OCI-LY7 (cell line): ENCODE results near the gene MRPS10. TPM values are rescaled to one million over a fixed set of nuclear protein-coding genes. Genes with fewer than 3 reads are reported as not detected.

Experiments used
- BruUV-seq: library from RNA; stranded (reverse); fragments of 400-500 nt; replicated peaks from 2 replicates; lab custom pipeline; 2021; lab: Mats Ljungman, UMichigan
- CTCF ChIA-PET: fragments of 300-600 bp; sonication (Branson Sonifier 250); formaldehyde crosslinking; loops from one replicate; lab custom pipeline; 2022; ENCODE audit warnings: antibody characterized with exemption; ENCODE audit not compliant: unreplicated experiment; lab: Charles Lee
- POLR2A ChIA-PET: fragments of 300-600 bp; sonication (Branson Sonifier 250); formaldehyde crosslinking; loops from one replicate; lab custom pipeline; 2022; ENCODE audit warnings: antibody characterized with exemption; lab: Charles Lee
- DNase-seq: peaks from one replicate; pipeline ENCODE4 v3.0.0-alpha.2; 2015; ENCODE audit warnings: low spot score
- H2AFZ ChIP-seq: fragments of 200-600 bp; sonication (generic), shearing (Covaris generic); 2 replicates; pipeline ENCODE4 v1.6.1; 2014; ENCODE audit warnings: mild to moderate bottlenecking, antibody characterized with exemption, low read length, moderate library complexity
- H3K27ac ChIP-seq: fragments of 200-600 bp; sonication (generic); 2 replicates; pipeline ENCODE4 v1.5.1; 2014; ENCODE audit warnings: mixed run types, low read depth, mild to moderate bottlenecking, moderate library complexity, low read length, inconsistent platforms; ENCODE audit not compliant: poor library complexity, severe bottlenecking
- H3K36me3 ChIP-seq: fragments of 200-600 bp; sonication (generic); 2 replicates; pipeline ENCODE4 v1.6.1; 2014; ENCODE audit warnings: mild to moderate bottlenecking, antibody characterized with exemption, low read length, moderate library complexity, mixed read lengths; ENCODE audit not compliant: insufficient read depth
- H3K4me1 ChIP-seq: fragments of 200-600 bp; sonication (generic); 2 replicates; pipeline ENCODE4 v1.5.1; 2014; ENCODE audit warnings: mild to moderate bottlenecking, low read length; ENCODE audit not compliant: insufficient read depth, poor library complexity, severe bottlenecking
- H3K4me2 ChIP-seq: fragments of 200-600 bp; sonication (generic); 2 replicates; pipeline ENCODE4 v1.6.1; 2014; ENCODE audit warnings: mild to moderate bottlenecking, low read length
- H3K4me3 ChIP-seq: fragments of 200-600 bp; sonication (generic); 2 replicates; pipeline ENCODE4 v1.5.1; 2014; ENCODE audit warnings: mild to moderate bottlenecking, low read depth, low read length; ENCODE audit not compliant: poor library complexity, severe bottlenecking
- H3K79me2 ChIP-seq: fragments of 200-600 bp; sonication (generic); 2 replicates; pipeline ENCODE4 v1.6.1; 2016; ENCODE audit warnings: low read depth, mild to moderate bottlenecking, low read length, moderate library complexity, mixed read lengths; ENCODE audit not compliant: insufficient read depth
- H3K9me2 ChIP-seq: fragments of 200-600 bp; sonication (generic); 2 replicates; pipeline ENCODE4 v1.6.1; 2016; ENCODE audit warnings: mild to moderate bottlenecking, low read length, mixed read lengths; ENCODE audit not compliant: insufficient read depth
- H3K9me3 ChIP-seq: fragments of 200-600 bp; sonication (generic); 2 replicates; pipeline ENCODE4 v1.6.1; 2014; ENCODE audit warnings: mild to moderate bottlenecking, mixed run types, low read length, mixed read lengths
- H4K20me1 ChIP-seq: fragments of 200-600 bp; sonication (generic); 2 replicates; pipeline ENCODE4 v1.6.1; 2014; ENCODE audit warnings: mild to moderate bottlenecking, antibody characterized with exemption, low read length, moderate library complexity, mixed read lengths; ENCODE audit not compliant: insufficient read depth
- CTCF ChIP-seq: fragments of 200-600 bp; sonication (generic); conservative IDR thresholded peaks from 2 replicates; pipeline ENCODE4 v1.5.1; 2014; ENCODE audit warnings: mild to moderate bottlenecking, antibody characterized with exemption, low read length, moderate library complexity, mixed read lengths
- EZH2phosphoT487 ChIP-seq: fragments of 200-600 bp; sonication (generic); IDR thresholded peaks from 2 replicates; pipeline ENCODE4 v1.6.1; 2018; ENCODE audit warnings: low read depth, borderline replicate concordance, mild to moderate bottlenecking, mixed run types, antibody characterized with exemption, low read length, moderate library complexity, mixed read lengths
- intact Hi-C: fragments of 100-400 bp; cut with micrococcal nuclease; formaldehyde crosslinking; loops from one replicate; pipeline ENCODE4 v1.10.0; 2022; ENCODE audit not compliant: unreplicated experiment
- total RNA-seq, 2 experiments: library from RNA; depleted of rRNA in 1 of 2; stranded (reverse); fragments of >200 nt in 1 of 2; shearing (Covaris generic) in 1 of 2; gene quantifications; 2 replicates each; pipeline ENCODE4 v1.2.3, GENCODE V29; 2014 to 2022

MRPS10 gene
- total RNA-seq, 2 experiments from 2014 or later: 25.8 to 45.0 TPM

- Histone ChIP-seq H3K4me3 (no peak overlapping the region), H4K20me1 (no peaks in the 10 kb centered on the region), H3K36me3 (peaks cover 12% of the 10 kb centered on the region; the same call in 1 of the 2 replicates), H3K79me2 (no peaks in the 10 kb centered on the region), H3K9me2 (no peaks in the 10 kb centered on the region), H3K9me3 (no peaks in the 10 kb centered on the region), H3K4me2 (no peak overlapping the region), H3K27ac (no peak overlapping the region), H3K4me1 (no peaks in the 10 kb centered on the region), H2AFZ (no peak overlapping the region)
- DNase-seq: no peak
- TF ChIP-seq EZH2phosphoT487 (no peak), CTCF (no peak)
- POLR2A ChIA-PET: no interaction called here
- intact Hi-C loops: no loop called here
- no TSS peak for BruUV-seq
- CTCF ChIA-PET: no interaction called here
Observed at GRCh38 chr6:42251911-42252637, 34.4 kb upstream of the MRPS10 start.

- H3K4me2 ChIP-seq: no peak overlapping the region
- no peak overlapping the region for H3K27ac ChIP-seq
- no peak overlapping the region for H3K4me3 ChIP-seq
- no peaks in the 10 kb centered on the region for H4K20me1 ChIP-seq
- TF ChIP-seq EZH2phosphoT487 (no peak), CTCF (no peak)
- ChIA-PET POLR2A (no interaction called here), CTCF (no interaction called here)
- no peaks in the 10 kb centered on the region for H3K9me3 ChIP-seq
- no peaks in the 10 kb centered on the region for H3K79me2 ChIP-seq
- peaks cover 9% of the 10 kb centered on the region; the same call in 1 of the 2 replicates for H3K36me3 ChIP-seq
- BruUV-seq: no TSS peak
- no peak overlapping the region for H2AFZ ChIP-seq
- intact Hi-C loops: no loop called here
- H3K4me1 ChIP-seq: no peaks in the 10 kb centered on the region
- no peak for DNase-seq
- H3K9me2 ChIP-seq: no peaks in the 10 kb centered on the region
Observed at GRCh38 chr6:42251500-42251899, 33.8 kb upstream of the MRPS10 start.

GRCh38 chr6:42250274-42250931, 32.7 kb upstream of the MRPS10 start:
- Histone ChIP-seq H3K79me2 (no peaks in the 10 kb centered on the region), H3K4me2 (no peak overlapping the region), H3K9me3 (no peaks in the 10 kb centered on the region), H3K9me2 (no peaks in the 10 kb centered on the region), H2AFZ (no peak overlapping the region), H3K4me3 (no peak overlapping the region), H3K36me3 (peaks cover 9% of the 10 kb centered on the region; the same call in 1 of the 2 replicates), H3K4me1 (no peaks in the 10 kb centered on the region), H4K20me1 (no peaks in the 10 kb centered on the region), H3K27ac (no peak overlapping the region)
- ChIA-PET CTCF (no interaction called here), POLR2A (no interaction called here)
- DNase-seq: no peak
- intact Hi-C loops: no loop called here
- TF ChIP-seq EZH2phosphoT487 (no peak), CTCF (no peak)
- BruUV-seq: no TSS peak
